ENCODE results near the gene CHPF2. TPM values are rescaled to one million over a fixed set of nuclear protein-coding genes. Genes with fewer than 3 reads are reported as not detected.

CHPF2 gene
- total and polyA plus RNA-seq, 9 donors = 8.4 to 36.2 (median 27.9) TPM

GRCh38 chr7:151211155-151211772, 21.0 kb upstream of the CHPF2 start:
- Histone ChIP-seq H3K9me3 (no peaks in the 10 kb centered on the region), H3K27ac (no peak overlapping the region), H3K4me3 (no peak overlapping the region), H3K36me3 (no peaks in the 10 kb centered on the region), H3K4me1 (ENCODE audit: insufficient read depth) (no peaks in the 10 kb centered on the region), H3K27me3 (no peaks in the 10 kb centered on the region)
- intact Hi-C loops (cut with DNase I) = no loop called here
- 66 to 82% (median 78%) methylated on average over 3 of the region's 3 CpGs for WGBS, 3 donors
- TF ChIP-seq POLR2A (IDR thresholded peaks at IDR 0.05) = no peak
- no peak for TF ChIP-seq EP300 (IDR thresholded peaks at IDR 0.05)
- TF ChIP-seq CTCF (IDR thresholded peaks at IDR 0.05) = no peak
- no peak for DNase-seq

DNA sequence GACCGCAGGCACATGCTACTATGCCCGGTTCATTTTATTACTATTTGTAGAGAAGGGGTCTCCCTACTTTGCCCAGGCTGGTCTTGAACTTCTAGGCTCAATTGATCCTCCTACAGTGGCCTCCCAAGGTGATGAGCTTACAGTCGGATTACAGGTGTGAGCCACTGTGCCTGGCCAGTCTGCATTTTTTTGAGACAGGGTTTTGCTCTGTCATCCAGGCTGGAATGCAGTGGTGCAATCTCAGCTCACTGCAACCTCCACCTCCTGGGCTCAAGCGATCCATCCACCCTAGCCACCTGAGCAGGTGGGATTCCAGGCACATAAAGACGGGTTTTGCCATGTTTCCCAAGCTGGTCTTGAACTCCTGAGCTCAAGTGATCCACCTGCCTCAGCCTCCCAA, 19.7 kb upstream of the CHPF2 start:
- TF ChIP-seq EP300 (IDR thresholded peaks at IDR 0.05) (no peak), POLR2A (IDR thresholded peaks at IDR 0.05) (no peak), CTCF (IDR thresholded peaks at IDR 0.05) (no peak)
- DNase-seq = no peak
- 77 to 90% (median 80%) methylated on average over 5 of the region's 5 CpGs for WGBS, 3 donors

DNA sequence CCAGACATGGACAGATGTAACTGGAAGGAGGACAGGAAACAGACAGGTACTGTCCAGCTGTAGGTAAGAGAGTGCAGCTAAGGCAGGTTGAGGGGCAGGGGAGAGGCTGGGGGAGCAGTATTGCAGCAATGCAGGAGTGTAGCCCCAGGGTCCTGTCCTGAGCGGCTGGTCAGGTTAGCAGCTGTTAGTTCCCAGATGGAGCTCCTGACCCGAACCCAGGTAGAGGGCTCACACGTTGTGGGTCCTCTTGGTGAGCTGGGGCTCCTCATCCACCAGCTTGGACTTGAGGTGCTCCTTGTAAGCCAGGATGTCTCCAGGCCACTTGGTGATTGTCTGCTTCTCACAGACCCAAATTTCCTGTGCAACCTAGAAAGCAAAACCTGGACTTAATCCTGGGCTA, 18.5 kb upstream of the CHPF2 start:
- Histone ChIP-seq H3K4me1 (ENCODE audit: insufficient read depth) (no peaks in the 10 kb centered on the region), H3K36me3 (no peaks in the 10 kb centered on the region), H3K9me3 (no peaks in the 10 kb centered on the region), H3K4me3 (no peak overlapping the region), H3K27ac (no peak overlapping the region), H3K27me3 (no peaks in the 10 kb centered on the region)
- WGBS, 3 donors = 58 to 72% (median 66%) methylated on average over 3 of the region's 3 CpGs
- intact Hi-C loops (cut with DNase I) = no loop called here
- TF ChIP-seq POLR2A (IDR thresholded peaks at IDR 0.05) = no peak
- TF ChIP-seq EP300 (IDR thresholded peaks at IDR 0.05) = no peak
- TF ChIP-seq CTCF (IDR thresholded peaks at IDR 0.05) = no peak
- no peak for DNase-seq

More for the DNA sequence above, 19.7 kb upstream of the CHPF2 start:
- Histone ChIP-seq H3K4me1 (ENCODE audit: insufficient read depth) (no peaks in the 10 kb centered on the region), H3K27me3 (no peaks in the 10 kb centered on the region), H3K36me3 (no peaks in the 10 kb centered on the region), H3K9me3 (no peaks in the 10 kb centered on the region), H3K4me3 (no peak overlapping the region), H3K27ac (no peak overlapping the region)
- intact Hi-C loops (cut with DNase I) = no loop called here

- no peak overlapping the region for H3K4me3 ChIP-seq
- H3K9me3 ChIP-seq = no peaks in the 10 kb centered on the region
- intact Hi-C loops (cut with DNase I) = no loop called here
- H3K4me1 ChIP-seq (ENCODE audit: insufficient read depth) = no peaks in the 10 kb centered on the region
- H3K27ac ChIP-seq = no peak overlapping the region
- H3K27me3 ChIP-seq = no peaks in the 10 kb centered on the region
- TF ChIP-seq EP300 (IDR thresholded peaks at IDR 0.05) (no peak), POLR2A (IDR thresholded peaks at IDR 0.05) (no peak), CTCF (IDR thresholded peaks at IDR 0.05) (no peak)
- H3K36me3 ChIP-seq = no peaks in the 10 kb centered on the region
- no peak for DNase-seq
- WGBS, 3 donors = 91 to 96% (median 92%) methylated on average over 5 of the region's 5 CpGs
Measured at GRCh38 chr7:151215396-151215795, 16.9 kb upstream of the CHPF2 start.
